Uterus (tissue), 4 donors: ENCODE data around the gene CABCOCO1. TPM values are rescaled to one million over a fixed set of nuclear protein-coding genes. Genes with fewer than 3 reads are reported as not detected.

ENCODE experiments used
- DNase-seq, 2 donors: peaks; one replicate each; pipeline ENCODE4 v3.0.0-alpha.2; 2019 to 2020
- H3K27ac ChIP-seq, 2 donors: fragments of 200-600 bp; sonication (generic); 1 replicate in 1 of 2; 2 replicates in 1 of 2; pipeline ENCODE4 v1.5.1; 2016 to 2018
- H3K27me3 ChIP-seq, 2 donors: fragments of 200-600 bp; sonication (generic); one replicate each; pipeline ENCODE4 v1.5.1; 2018 to 2019; ENCODE audit warnings: control low read depth in 1 of 2
- H3K36me3 ChIP-seq, 2 donors: fragments of 200-600 bp; sonication (generic); one replicate each; pipeline ENCODE4 v1.5.1; 2019; ENCODE audit warnings: control low read depth in 1 of 2
- H3K4me1 ChIP-seq, 2 donors: fragments of 200-600 bp; sonication (generic); one replicate each; pipeline ENCODE4 v1.5.1; 2018 to 2019; ENCODE audit warnings: control low read depth in 1 of 2
- H3K4me3 ChIP-seq, 2 donors: fragments of 200-600 bp; sonication (generic); 1 replicate in 1 of 2; 2 replicates in 1 of 2; pipeline ENCODE4 v1.5.1; 2018 to 2019; ENCODE audit warnings: mild to moderate bottlenecking in 1 of 2
- H3K9me3 ChIP-seq, 2 donors: fragments of 200-600 bp; sonication (generic); one replicate each; pipeline ENCODE4 v1.5.1; 2019; ENCODE audit warnings: control low read depth in 1 of 2
- CTCF ChIP-seq, 4 experiments: fragments of 200-600 bp in 2 of 4; fragments of 450-650 bp in 2 of 4; sonication (generic) in 2 of 4; IDR thresholded peaks; one replicate each; pipeline ENCODE4 v1.5.1; 2016 to 2019; ENCODE audit warnings: antibody characterized with exemption in 4 of 4, mild to moderate bottlenecking in 2 of 4, moderate library complexity in 1 of 4
- POLR2A ChIP-seq, 2 donors: fragments of 450-650 bp; IDR thresholded peaks; one replicate each; pipeline ENCODE4 v1.6.1; 2016; ENCODE audit warnings: antibody characterized with exemption in 2 of 2, mild to moderate bottlenecking in 1 of 2, moderate library complexity in 1 of 2
- intact Hi-C: fragments of 100-400 bp; cut with DNase I; formaldehyde crosslinking; loops from one replicate; pipeline ENCODE4 v1.15.1; 2023; ENCODE audit warnings: low total_unique reads
- total RNA-seq, 4 donors: library from RNA; depleted of rRNA in 3 of 4; stranded (reverse); fragments of >200 nt in 3 of 4; gene quantifications; one replicate each; pipeline versions ENCODE4 v1.1.0 to v1.2.4, GENCODE V29; 2014 to 2023
- donor health status: DM: yes; HTN: yes; CAD: no.

The CABCOCO1 gene
- total RNA-seq, 4 donors from 2014 or later, result 1.9 to 6.7 TPM; not detected in 2

GRCh38 chr10:61749291-61749690, 86.6 kb downstream of the CABCOCO1 start:
- intact Hi-C loops, result no loop called here
- no peak for DNase-seq
- no peak overlapping the region for H3K27ac ChIP-seq
- H3K27me3 ChIP-seq, result no peaks in the 10 kb centered on the region
- H3K36me3 ChIP-seq, result no peaks in the 10 kb centered on the region
- no peak for TF ChIP-seq CTCF (IDR thresholded peaks at IDR 0.05)
- no peak for TF ChIP-seq POLR2A (IDR thresholded peaks at IDR 0.05)
- H3K4me1 ChIP-seq, result no peaks in the 10 kb centered on the region
- H3K4me3 ChIP-seq, result no peak overlapping the region
- no peaks in the 10 kb centered on the region for H3K9me3 ChIP-seq

DNA sequence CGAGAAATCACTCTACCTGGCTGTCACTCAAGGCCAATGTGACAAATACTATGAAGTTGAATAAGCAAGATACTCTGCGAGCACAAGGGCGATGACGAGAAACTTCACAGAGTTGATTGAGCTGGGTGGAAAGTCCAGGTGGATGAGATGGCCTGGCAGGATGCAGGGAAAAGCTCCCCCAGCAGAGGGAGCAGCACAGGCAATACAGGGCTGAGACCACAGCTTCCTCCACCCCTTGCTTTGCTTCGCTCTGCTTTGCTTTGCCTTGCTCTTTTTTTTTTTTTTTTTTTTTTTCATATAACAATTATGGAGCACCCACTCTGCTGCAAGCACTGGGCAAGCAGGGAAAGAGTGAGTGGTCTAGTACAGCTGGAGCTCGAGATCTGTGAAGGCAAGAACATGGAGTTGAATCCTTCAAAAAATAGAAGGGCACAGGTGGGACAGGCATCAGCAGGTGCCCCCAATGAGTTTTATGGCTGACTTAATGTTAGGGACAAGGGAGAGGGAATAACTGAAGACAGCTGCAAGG, 88.3 kb downstream of the CABCOCO1 start:
- DNase-seq, result peak; percentile 34 to 35
- Histone ChIP-seq H3K36me3 (no peaks in the 10 kb centered on the region), H3K9me3 (no peaks in the 10 kb centered on the region), H3K27ac (no peak overlapping the region), H3K4me3 (no peak overlapping the region), H3K4me1 (no peaks in the 10 kb centered on the region), H3K27me3 (no peaks in the 10 kb centered on the region)
- intact Hi-C loops, result no loop called here
- TF ChIP-seq POLR2A (IDR thresholded peaks at IDR 0.05) (no peak), CTCF (IDR thresholded peaks at IDR 0.05) (peak in 3 of 4 experiments; percentile 17 to 40 (median 37))

GRCh38 chr10:61751599-61751998, 88.9 kb downstream of the CABCOCO1 start:
- Histone ChIP-seq H3K36me3 (no peaks in the 10 kb centered on the region), H3K9me3 (no peaks in the 10 kb centered on the region), H3K4me1 (no peaks in the 10 kb centered on the region), H3K27ac (peak overlapping the region; percentile 3 to 58), H3K27me3 (no peaks in the 10 kb centered on the region), H3K4me3 (no peak overlapping the region)
- no peak for DNase-seq
- intact Hi-C loops, result no loop called here
- TF ChIP-seq POLR2A (IDR thresholded peaks at IDR 0.05) (no peak), CTCF (IDR thresholded peaks at IDR 0.05) (no peak)

DNA sequence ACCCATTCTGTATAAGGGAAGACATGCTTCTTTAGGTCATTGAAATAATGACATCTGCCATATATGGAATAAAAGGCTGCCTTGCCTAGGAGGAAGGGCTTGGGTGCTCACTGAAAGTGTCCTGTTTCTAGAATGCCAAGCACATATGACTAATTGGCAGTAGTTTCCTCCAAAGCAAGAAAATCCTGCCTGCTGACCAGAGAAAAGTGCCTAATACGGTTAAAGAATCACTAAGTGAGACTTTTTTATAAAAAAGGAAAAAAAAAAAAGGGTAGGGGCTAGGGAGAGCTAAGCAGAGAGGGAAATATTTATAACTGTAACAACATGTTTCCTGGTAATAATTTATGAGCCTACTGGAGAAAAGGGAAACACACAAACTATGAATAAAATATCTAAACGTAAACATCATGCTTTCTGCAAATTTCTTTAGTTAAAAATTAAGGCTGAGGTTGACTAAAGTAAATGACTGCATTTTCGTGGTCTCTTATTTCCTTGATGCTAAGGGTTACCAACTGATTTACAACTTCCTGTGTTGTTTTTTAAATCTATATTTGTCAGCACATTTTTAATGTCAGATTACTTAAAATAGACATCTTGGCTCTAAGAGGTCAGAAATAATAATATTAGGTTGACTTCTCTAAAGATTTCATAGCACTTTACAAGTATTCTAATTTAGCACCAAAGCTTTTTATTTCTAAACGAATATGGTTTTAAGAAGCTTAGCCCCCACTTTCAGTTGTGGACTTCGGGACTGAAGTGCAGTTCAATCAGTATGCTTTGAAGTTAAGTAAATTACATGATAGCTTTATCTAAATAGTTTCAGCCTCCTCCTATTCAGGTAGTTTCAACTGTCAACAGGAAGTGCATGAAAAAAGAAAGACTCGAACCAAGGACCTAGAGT, 89.6 kb downstream of the CABCOCO1 start:
- no peaks in the 10 kb centered on the region for H3K27me3 ChIP-seq
- peak overlapping the region; percentile 3 to 58 for H3K27ac ChIP-seq
- no peaks in the 10 kb centered on the region for H3K9me3 ChIP-seq
- intact Hi-C loops, result no loop called here
- TF ChIP-seq POLR2A (IDR thresholded peaks at IDR 0.05), result no peak
- no peak for TF ChIP-seq CTCF (IDR thresholded peaks at IDR 0.05)
- H3K4me1 ChIP-seq, result no peaks in the 10 kb centered on the region
- H3K36me3 ChIP-seq, result no peaks in the 10 kb centered on the region
- no peak overlapping the region for H3K4me3 ChIP-seq
- no peak for DNase-seq

GRCh38 chr10:61753453-61753852, 90.7 kb downstream of the CABCOCO1 start:
- intact Hi-C loops, result no loop called here
- Histone ChIP-seq H3K4me1 (no peaks in the 10 kb centered on the region), H3K4me3 (no peak overlapping the region), H3K27ac (no peak overlapping the region), H3K9me3 (no peaks in the 10 kb centered on the region), H3K27me3 (no peaks in the 10 kb centered on the region), H3K36me3 (no peaks in the 10 kb centered on the region)
- DNase-seq, result no peak
- TF ChIP-seq CTCF (IDR thresholded peaks at IDR 0.05) (no peak), POLR2A (IDR thresholded peaks at IDR 0.05) (no peak)
